H9 (cell line): Measurements from ENCODE around the gene DDX1. TPM values are rescaled to one million over a fixed set of nuclear protein-coding genes. Genes with fewer than 3 reads are reported as not detected.

Source experiments
- DNase-seq: peaks from one replicate; pipeline ENCODE4 v3.0.0-alpha.2; 2017
- H2AFZ ChIP-seq: one replicate; pipeline ENCODE4 v1.6.1; 2013; ENCODE audit warnings: mild to moderate bottlenecking, low read length, control low read depth, moderate library complexity
- H2AK5ac ChIP-seq: 2 replicates; pipeline ENCODE4 v1.6.1; 2013; ENCODE audit warnings: low read length, control low read depth, mixed read lengths; ENCODE audit not compliant: insufficient read length
- H2BK120ac ChIP-seq: one replicate; pipeline ENCODE4 v1.6.1; 2013; ENCODE audit warnings: low read depth, mild to moderate bottlenecking, low read length, control low read depth, inconsistent platforms; ENCODE audit not compliant: poor library complexity, severe bottlenecking
- H2BK12ac ChIP-seq: 2 replicates; pipeline ENCODE4 v1.6.1; 2013; ENCODE audit warnings: low read length, control low read depth, mixed read lengths, low read depth; ENCODE audit not compliant: insufficient read length
- H2BK15ac ChIP-seq: 2 replicates; pipeline ENCODE4 v1.6.1; 2013; ENCODE audit warnings: low read depth, low read length, control low read depth
- H2BK20ac ChIP-seq: one replicate; pipeline ENCODE4 v1.6.1; 2013; ENCODE audit warnings: low read depth, mild to moderate bottlenecking, low read length, control low read depth, inconsistent platforms; ENCODE audit not compliant: poor library complexity, severe bottlenecking
- H2BK5ac ChIP-seq: 2 replicates; pipeline ENCODE4 v1.6.1; 2013; ENCODE audit warnings: low read length, control low read depth, mixed read lengths; ENCODE audit not compliant: insufficient read length
- H3K14ac ChIP-seq: 2 replicates; pipeline ENCODE4 v1.6.1; 2013; ENCODE audit warnings: low read length, control low read depth; ENCODE audit not compliant: insufficient read depth
- H3K18ac ChIP-seq: 2 replicates; pipeline ENCODE4 v1.6.1; 2013; ENCODE audit warnings: low read depth, mild to moderate bottlenecking, mixed read lengths, low read length, control low read depth; ENCODE audit not compliant: insufficient read length
- H3K23ac ChIP-seq: 2 replicates; pipeline ENCODE4 v1.6.1; 2013; ENCODE audit warnings: low read length, control low read depth, mixed read lengths, low read depth; ENCODE audit not compliant: insufficient read length
- H3K23me2 ChIP-seq: 2 replicates; pipeline ENCODE4 v1.6.1; 2013; ENCODE audit warnings: low read depth, mild to moderate bottlenecking, mixed read lengths, low read length, control low read depth; ENCODE audit not compliant: insufficient read length, poor library complexity, severe bottlenecking
- H3K27ac ChIP-seq: 2 replicates; pipeline ENCODE4 v1.5.1; 2013; ENCODE audit warnings: low read length, control low read depth, mixed read lengths, low read depth; ENCODE audit not compliant: insufficient read length
- H3K27me3 ChIP-seq: 2 replicates; pipeline ENCODE4 v1.6.1; 2013; ENCODE audit warnings: low read length, control low read depth, inconsistent platforms; ENCODE audit not compliant: insufficient read depth
- H3K4ac ChIP-seq: 2 replicates; pipeline ENCODE4 v1.6.1; 2013; ENCODE audit warnings: low read depth, mild to moderate bottlenecking, control low read depth, inconsistent platforms, low read length, moderate library complexity
- H3K4me1 ChIP-seq: 2 replicates; pipeline ENCODE4 v1.6.1; 2013; ENCODE audit warnings: low read length, control low read depth, inconsistent platforms; ENCODE audit not compliant: insufficient read depth
- H3K4me2 ChIP-seq: 2 replicates; pipeline ENCODE4 v1.6.1; 2013; ENCODE audit warnings: low read length, control low read depth, mixed read lengths; ENCODE audit not compliant: insufficient read length, insufficient read depth
- H3K56ac ChIP-seq: 2 replicates; pipeline ENCODE4 v1.6.1; 2013; ENCODE audit warnings: low read depth, mild to moderate bottlenecking, mixed read lengths, low read length, control low read depth; ENCODE audit not compliant: insufficient read length
- H3K79me1 ChIP-seq: 2 replicates; pipeline ENCODE4 v1.6.1; 2013; ENCODE audit warnings: low read depth, mild to moderate bottlenecking, moderate library complexity, low read length, control low read depth, inconsistent platforms; ENCODE audit not compliant: insufficient read depth, poor library complexity, severe bottlenecking
- H3K79me2 ChIP-seq: 2 replicates; pipeline ENCODE4 v1.6.1; 2013; ENCODE audit warnings: low read length, control low read depth, inconsistent platforms; ENCODE audit not compliant: insufficient read depth
- H3K9ac ChIP-seq: 2 replicates; pipeline ENCODE4 v1.6.1; 2013; ENCODE audit warnings: low read length, control low read depth, mixed read lengths; ENCODE audit not compliant: insufficient read length; ENCODE audit errors: extremely low read depth
- H3K9me3 ChIP-seq: one replicate; pipeline ENCODE4 v1.6.1; 2013; ENCODE audit warnings: low read depth, low read length, inconsistent platforms; ENCODE audit not compliant: control insufficient read depth
- H3T11ph ChIP-seq: one replicate; pipeline ENCODE4 v1.6.1; 2013; ENCODE audit warnings: mild to moderate bottlenecking, low read length, control low read depth, inconsistent platforms
- H4K20me1 ChIP-seq: one replicate; pipeline ENCODE4 v1.6.1; 2013; ENCODE audit not compliant: control insufficient read depth, insufficient read length, insufficient read depth
- H4K5ac ChIP-seq: 2 replicates; pipeline ENCODE4 v1.6.1; 2013; ENCODE audit warnings: low read depth, mild to moderate bottlenecking, mixed read lengths, low read length, control low read depth; ENCODE audit not compliant: insufficient read length
- H4K8ac ChIP-seq: replicated peaks from 2 replicates; pipeline ENCODE4 v1.6.1; 2013; ENCODE audit warnings: low read length, control low read depth, mixed read lengths, low read depth; ENCODE audit not compliant: insufficient read length
- H4K91ac ChIP-seq: 2 replicates; pipeline ENCODE4 v1.6.1; 2013; ENCODE audit warnings: low read depth, mild to moderate bottlenecking, moderate library complexity, mixed read lengths, low read length, control low read depth; ENCODE audit not compliant: insufficient read length
- H3K27ac Mint-ChIP-seq, 3 experiments: 2 replicates in 2 of 3; 3 replicates in 1 of 3; pipeline ENCODE4 v1.8.0; 2020 to 2021; ENCODE audit warnings: mixed read lengths in 3 of 3, mild to moderate bottlenecking in 1 of 3, moderate library complexity in 1 of 3
- H3K27me3 Mint-ChIP-seq: 2 replicates; pipeline ENCODE4 v1.8.0; 2021; ENCODE audit warnings: low read depth, mild to moderate bottlenecking, moderate library complexity, mixed read lengths
- H3K36me3 Mint-ChIP-seq, 3 experiments: 2 replicates in 2 of 3; 3 replicates in 1 of 3; pipeline ENCODE4 v1.8.0; 2020 to 2021; ENCODE audit warnings: low read depth in 3 of 3, mixed read lengths in 3 of 3; ENCODE audit not compliant: insufficient read depth in 1 of 3
- H3K4me1 Mint-ChIP-seq, 2 experiments: 2 replicates each; pipeline ENCODE4 v1.8.0; 2020; ENCODE audit warnings: mixed read lengths in 2 of 2
- H3K4me3 Mint-ChIP-seq, 2 experiments: 2 replicates in 1 of 2; 3 replicates in 1 of 2; pipeline ENCODE4 v1.8.0; 2020 to 2021; ENCODE audit warnings: mild to moderate bottlenecking in 2 of 2, mixed read lengths in 2 of 2, moderate library complexity in 1 of 2
- H3K9me3 Mint-ChIP-seq, 2 experiments: 2 replicates in 1 of 2; 3 replicates in 1 of 2; pipeline ENCODE4 v1.8.0; 2020; ENCODE audit warnings: mild to moderate bottlenecking in 2 of 2, mixed read lengths in 2 of 2, moderate library complexity in 1 of 2
- CTCF ChIP-seq: fragments of 200-600 bp; sonication (generic); conservative IDR thresholded peaks from 3 replicates; pipeline ENCODE4 v1.8.0; 2021; ENCODE audit warnings: antibody characterized with exemption, mild to moderate bottlenecking
- WGBS: extraction: QIAGEN DNeasy Blood & Tissue Kit; methylation state at CpG from one replicate; pipeline ENCODE4 v1.1.7; 2013; ENCODE audit warnings: missing lambda C conversion rate, low lambda C conversion rate, mixed read lengths; ENCODE audit not compliant: insufficient read length; ENCODE audit errors: extremely low coverage; 5-methylcytosine and 5-hydroxymethylcytosine counted together
- total RNA-seq: library from RNA; stranded (reverse); gene quantifications from 2 replicates; pipeline ENCODE4 v1.2.1, GENCODE V29; 2021

The DDX1 gene
- total RNA-seq, 1 experiment from 2014 or later, result 120 TPM

- Histone ChIP-seq H3K79me1 (no peaks in the 10 kb centered on the region), H3K27ac (no peak overlapping the region), H3K4ac (no peak overlapping the region), H4K8ac (no peak overlapping the region), H4K91ac (no peak overlapping the region), H2AFZ (no peak overlapping the region), H2BK15ac (no peak overlapping the region), H3K4me2 (no peak overlapping the region), H3K9ac (no peak overlapping the region), H4K5ac (no peak overlapping the region), H3K14ac (no peak overlapping the region), H4K20me1 (no peaks in the 10 kb centered on the region), H3T11ph (no peak overlapping the region), H3K23me2 (peaks cover 2% of the 10 kb centered on the region), H2BK20ac (no peak overlapping the region), H2AK5ac (no peak overlapping the region), H2BK12ac (no peak overlapping the region), H3K18ac (no peak overlapping the region), H2BK5ac (no peak overlapping the region), H2BK120ac (no peak overlapping the region), H3K56ac (no peak overlapping the region), H3K79me2 (no peaks in the 10 kb centered on the region), H3K23ac (no peak overlapping the region), H3K9me3 (no peaks in the 10 kb centered on the region), H3K4me1 (no peaks in the 10 kb centered on the region), H3K27me3 (no peaks in the 10 kb centered on the region)
- no peak for TF ChIP-seq CTCF
- no peak overlapping the region for H3K27ac Mint-ChIP-seq
- no peak overlapping the region for H3K4me3 Mint-ChIP-seq
- no peaks in the 10 kb centered on the region for H3K36me3 Mint-ChIP-seq
- DNase-seq, result no peak
- peaks cover 3% of the 10 kb centered on the region; the same call in 1 of the 2 replicates for H3K27me3 Mint-ChIP-seq
- H3K4me1 Mint-ChIP-seq, result peaks cover 7 to 13% of the 10 kb centered on the region in 2 experiments
- WGBS, result no CpG with 5 or more reads among the region's 2 CpGs
- H3K9me3 Mint-ChIP-seq, result no peaks in the 10 kb centered on the region
Measured at GRCh38 chr2:15565994-15566671, 25.5 kb upstream of the DDX1 start.
